HG03378 (cell line): ENCODE data around the gene UAP1L1.
"Not testable (repeated sequence)": the region's sequence is repeated elsewhere in the genome, so short reads cannot be mapped to it uniquely, and the experiment has no call there.

ENCODE experiments used
- ATAC-seq: cut with Tn5 transposase; IDR thresholded peaks from one replicate; pipeline ENCODE4 v1.9.1; 2021; ENCODE audit warnings: mild to moderate bottlenecking, moderate library complexity; ENCODE audit not compliant: unreplicated experiment

Gene UAP1L1

DNA sequence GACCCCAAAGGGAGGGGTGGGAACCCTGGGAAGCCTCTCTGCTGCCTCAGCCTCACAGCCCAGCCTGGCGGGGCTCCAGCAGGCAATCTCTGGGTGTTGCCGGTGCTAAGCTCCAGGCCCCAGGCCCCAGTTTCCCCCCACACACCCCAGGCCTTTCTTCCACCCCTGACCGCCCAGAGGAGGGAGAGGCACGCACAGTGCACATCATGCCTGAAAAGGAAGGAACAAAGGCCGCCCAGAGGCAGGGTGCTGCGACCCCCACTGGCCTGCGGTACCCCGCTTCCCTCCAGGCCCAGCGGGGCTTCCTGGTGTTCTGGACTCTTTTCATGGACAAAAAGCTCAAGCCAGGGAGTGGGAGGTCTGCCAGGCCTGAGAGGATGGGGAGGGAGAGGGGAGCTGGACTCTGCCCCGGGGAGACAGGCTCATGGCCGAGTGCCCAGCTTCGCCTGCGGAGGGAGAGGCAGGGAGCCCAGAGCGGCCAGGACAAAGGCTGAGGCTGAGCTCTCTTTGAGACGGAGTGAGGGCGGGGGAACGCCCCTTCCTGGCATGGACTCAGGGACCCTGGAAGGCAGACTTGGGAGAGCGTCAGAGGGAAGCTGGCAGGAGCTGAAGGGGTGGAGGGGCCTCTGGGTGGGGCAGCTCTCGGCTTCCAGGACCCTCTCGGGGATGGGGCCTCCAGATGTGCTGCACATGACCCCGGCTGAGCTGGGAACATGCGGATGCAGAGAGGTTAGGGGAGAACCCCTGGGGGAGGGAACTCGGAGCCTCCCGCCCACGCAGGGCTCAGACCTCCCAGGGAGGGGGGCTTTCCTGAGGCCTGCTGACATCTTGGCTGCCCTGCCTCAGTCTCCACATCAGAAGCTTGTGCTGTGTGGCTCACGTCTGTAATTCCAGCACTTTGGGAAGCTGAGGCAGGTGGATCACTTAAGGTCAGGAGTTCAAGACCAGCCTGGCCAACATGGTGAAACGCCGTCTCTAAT lies 21.6 kb upstream of the UAP1L1 start:
- no peak for ATAC-seq

DNA sequence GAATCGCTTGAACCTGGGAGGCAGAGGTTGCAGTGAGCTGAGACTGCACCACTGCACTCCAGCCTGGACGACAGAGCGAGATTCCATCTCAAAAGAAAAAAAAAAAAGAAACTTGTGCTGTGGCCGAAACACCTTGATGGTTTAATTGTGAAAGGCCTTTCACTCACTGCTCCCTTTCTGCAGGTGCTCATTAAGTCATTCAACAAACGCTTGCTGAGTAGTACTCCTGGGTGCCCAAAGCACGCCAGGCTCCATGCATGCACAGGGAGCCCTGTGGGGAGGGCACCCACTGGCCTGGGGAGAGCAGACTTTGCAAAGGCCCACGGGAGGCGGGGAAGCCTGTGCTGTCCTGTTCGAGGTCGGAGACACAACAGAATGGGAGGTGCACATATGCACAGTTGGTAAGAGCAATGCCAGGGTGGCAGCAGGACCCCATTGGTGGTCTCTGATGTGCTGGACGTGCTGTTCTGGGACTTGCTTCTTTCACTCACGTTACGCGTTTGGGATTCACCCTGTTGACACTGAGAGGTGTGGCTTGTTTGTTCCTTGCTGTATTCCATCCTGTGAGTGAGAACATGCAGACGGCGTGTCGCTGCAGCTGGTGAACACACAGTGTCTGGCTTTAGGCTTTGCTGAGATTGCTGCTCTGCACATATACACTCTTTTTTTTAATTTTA lies 20.4 kb upstream of the UAP1L1 start:
- ATAC-seq = no peak

GRCh38 chr9:137057545-137057944 lies 19.8 kb upstream of the UAP1L1 start:
- no peak for ATAC-seq

DNA sequence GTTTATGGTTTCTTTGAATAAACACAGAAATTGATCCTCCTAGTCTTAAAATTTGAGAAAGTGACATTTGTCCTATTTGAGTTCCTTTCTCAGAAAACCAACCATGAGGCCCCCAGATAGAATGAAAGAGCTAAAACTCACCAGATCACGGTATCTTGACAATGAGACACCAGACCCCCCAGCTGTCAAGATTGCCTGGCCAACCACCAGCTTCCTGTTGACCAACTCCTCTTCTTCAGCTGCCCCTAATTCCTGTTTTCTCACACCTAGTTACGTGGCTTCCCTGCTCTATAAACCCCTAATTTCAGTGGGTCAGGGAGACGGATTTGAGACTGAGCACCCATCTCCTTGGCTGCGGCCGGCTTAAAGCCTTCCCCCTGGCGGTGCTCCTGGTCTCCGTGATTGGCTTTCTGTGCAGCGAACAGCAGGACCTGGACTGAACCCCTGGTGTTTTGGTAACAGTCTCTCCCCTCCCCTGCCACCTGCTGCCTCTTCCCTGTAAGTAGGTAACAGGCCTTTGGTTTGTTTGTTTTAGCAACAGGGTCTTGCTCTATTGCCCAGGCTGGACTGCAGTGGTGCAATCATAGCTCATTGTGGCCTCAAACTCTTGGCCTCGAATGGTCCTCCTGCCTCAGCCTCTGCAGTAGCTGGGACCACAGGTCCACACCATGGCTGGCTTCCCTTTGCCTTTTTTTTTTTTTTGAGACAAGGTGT lies 18.6 kb upstream of the UAP1L1 start:
- no peak for ATAC-seq

GRCh38 chr9:137062384-137062783 lies 14.9 kb upstream of the UAP1L1 start:
- ATAC-seq = no peak

DNA sequence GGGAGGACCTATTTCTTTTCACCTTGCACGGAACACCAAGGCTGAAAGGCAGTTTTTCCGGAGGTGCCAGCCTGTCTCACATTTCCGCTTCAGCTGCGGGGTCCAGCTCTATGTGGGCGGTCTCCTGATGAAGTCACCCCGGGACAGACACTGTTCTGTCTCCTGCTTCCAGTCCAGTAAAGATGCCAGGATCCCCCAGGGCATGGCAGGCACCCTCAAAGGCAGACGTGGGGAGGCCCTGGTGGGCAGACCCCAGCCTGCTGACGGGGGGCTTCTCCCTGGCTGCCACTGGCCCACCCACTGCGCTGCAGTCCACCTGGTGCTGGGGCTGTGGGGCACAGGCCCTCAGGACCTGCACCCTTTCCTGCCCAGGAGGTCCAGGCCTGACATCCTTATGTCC lies 14.5 kb upstream of the UAP1L1 start:
- not testable (repeated sequence) for ATAC-seq

- ATAC-seq = no peak
These were observed 13.8 kb upstream of the UAP1L1 start for GRCh38 chr9:137063311-137064026.

DNA sequence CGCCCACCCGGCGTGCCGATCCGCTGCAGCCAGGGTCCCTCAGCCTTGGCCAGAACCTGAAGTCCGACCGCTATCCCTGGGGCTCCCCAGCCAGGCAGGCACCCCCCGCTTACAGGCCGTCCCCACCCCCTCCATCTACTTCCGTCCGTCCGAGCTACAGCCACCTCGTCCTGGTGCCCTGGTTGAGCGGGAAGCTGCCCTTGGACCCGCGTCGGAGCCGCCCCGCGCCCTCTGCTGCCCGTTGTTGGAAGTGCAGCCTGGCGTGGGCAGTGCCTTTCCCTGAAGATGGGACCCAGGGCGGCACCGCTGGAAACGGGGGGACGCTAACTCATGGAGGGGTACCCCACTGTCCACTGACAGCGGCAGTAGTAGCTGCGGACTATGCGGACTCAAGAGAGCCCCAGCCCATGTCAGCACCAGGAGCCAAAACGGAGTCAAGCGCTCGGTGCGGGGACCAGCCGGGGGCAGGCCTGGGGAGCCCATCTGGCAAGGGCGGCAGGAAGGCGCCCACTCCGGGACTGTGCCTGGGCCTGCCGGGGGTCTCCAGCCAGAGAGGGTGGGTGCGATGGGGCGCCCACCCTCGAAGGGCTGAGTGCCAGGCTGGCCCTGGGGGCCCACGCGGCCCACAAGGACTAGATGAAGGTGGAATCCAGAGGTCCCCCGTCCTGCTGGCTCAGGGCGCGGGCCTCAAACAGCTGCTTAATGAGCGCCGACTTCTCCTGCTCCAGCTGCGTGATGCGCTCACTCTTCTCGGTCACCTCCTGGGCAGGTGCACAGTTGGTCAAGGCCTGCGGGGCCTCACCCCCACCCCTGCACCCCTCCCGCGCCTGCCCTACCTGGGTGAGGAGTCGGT lies 13.1 kb upstream of the UAP1L1 start:
- no peak for ATAC-seq

GRCh38 chr9:137064880-137065164 lies 12.5 kb upstream of the UAP1L1 start:
- no peak for ATAC-seq

GRCh38 chr9:137065336-137065967 lies 11.9 kb upstream of the UAP1L1 start:
- ATAC-seq = no peak

DNA sequence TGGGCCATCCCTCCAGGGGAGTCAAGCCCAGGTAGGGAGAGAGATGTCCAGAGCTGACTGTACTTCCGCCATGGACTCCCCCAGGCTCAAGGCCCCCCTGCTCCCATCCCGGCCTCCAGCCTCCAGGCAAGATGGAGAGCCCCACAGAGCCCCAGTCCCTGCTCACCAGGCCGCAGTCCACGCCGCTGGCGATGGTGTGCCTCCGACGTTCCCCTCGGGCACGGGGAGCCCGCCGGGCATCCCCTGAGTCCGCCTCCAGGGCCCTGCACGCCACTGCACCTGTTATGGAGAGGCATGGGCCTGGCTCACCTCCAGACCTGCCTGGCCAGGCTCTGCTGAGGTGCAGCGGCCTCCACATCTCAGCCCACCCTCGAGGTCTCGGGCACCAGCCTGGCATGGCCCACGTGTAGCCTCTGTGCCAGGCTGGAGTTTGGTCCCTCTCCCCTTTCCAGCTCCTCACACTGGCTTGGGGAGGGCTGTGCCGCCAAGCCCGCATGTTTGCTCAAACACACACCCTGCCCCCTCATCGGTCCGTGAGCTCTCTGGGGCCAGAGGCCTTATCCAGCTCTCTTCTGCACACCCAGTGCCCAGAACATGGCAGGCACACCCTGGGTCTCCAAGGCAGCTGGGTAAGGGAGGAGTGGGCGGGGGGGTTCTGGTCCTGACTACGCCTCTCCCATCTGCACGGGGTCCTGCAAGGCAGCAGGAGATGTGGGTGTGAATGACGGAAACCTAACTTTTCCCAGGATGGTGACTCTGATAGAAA lies 11.0 kb upstream of the UAP1L1 start:
- no peak for ATAC-seq

DNA sequence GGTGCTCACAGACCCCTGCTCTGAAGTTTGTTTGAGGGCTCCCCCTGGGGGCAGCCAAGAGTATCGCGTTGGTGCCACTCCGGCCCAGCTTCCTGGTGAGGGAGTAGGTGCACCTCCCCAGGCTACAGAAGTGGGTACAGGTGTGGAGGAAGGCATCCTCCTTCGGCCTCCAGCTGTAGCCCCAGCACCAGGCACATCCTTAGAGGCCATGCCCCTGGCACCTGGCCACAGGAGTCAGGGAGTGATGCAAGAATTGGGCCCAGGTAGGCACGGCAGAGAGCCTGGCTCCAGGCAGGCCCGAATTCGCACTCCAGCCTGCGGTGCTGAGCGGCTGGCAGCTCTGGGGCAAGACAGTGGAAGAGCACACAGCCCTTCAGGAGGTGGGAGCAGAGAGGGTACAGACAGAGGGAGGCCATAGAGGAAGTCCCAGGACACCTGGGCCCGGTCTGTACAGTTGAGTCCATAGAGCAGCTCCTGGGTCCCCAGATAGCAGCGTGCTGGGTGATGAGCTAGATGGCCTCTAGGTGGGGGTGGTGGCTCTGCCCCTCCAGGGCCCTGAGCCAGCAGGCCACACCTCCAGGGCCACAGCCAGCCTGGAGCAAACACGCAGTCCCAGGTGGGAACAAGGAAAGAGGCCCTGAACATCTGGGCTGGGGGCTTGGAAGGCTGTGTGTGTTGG lies 9.3 kb upstream of the UAP1L1 start:
- ATAC-seq = no peak

DNA sequence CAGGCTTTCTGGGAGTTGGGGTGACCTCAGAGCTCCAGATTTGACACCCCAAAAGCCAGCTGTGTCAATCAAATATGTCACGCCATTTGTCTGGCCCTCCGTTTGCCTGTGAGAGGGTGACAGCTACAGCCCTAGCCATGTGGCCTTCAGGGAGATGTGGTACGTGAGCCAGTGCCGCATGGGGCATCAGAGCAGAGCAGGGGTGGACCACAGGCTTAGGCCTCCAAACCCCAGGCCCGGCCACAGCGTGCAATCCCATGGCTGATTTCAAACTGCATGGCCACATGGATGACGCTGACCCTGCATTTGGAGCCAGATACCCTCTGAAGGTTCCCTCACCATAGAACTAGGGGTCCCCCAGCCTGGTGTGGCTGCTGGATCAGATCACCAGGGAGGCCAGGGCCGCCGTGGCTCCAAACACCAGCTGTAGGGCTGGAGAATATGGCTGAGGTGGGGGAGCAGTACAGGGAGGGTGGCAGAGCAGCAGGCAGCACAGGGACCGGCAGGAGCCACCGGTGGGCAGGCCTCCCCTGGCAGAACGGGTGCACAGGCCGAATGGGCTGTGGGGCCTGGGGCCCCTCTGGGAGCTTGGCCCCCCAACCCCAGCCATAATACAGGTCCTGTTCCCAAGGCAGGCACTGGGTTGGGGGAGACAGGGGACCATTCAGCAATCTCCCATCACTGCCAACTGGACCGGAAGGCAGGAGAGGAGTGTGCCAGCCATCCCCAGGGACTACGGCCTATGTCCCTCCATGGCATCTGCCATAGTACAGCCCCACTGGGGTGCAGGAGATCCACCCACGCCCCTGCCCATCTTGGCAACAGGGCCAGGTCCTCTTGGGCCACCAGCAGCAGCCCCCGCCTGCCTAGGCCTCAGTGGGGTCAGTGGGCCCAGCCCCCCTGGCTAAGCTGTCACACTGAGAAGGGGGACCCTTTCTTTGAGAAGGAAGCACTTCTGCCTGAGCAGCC lies 8.5 kb upstream of the UAP1L1 start:
- no peak for ATAC-seq

DNA sequence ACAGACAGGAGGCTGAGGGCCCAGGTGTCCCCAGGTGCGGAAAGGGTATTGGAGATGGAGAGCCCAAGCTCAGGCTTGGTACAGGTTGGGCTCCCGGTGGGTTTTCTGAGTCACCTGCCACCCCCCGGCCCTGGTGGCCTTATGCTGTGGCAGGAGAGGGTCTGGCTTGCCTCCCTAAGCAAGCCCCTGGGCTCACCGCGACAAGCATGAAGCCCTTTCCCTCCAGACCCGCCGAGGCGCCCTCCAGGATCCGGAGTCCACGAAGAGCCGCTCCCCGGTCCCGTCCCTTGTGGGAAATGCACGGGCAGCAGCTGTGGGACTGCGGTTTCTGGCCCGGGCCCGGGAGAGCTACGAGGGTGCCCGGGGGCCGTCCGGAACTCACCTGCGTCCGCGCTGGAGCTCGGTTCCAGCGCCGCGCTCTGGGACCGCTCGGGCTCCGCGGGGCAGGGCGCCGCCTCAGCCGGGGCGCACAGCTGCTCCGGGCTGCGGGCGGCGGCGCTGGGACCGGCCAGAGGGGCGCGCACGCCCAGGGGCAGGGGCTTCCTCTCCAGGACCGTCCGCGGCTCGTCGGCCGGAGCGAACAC lies 7.7 kb upstream of the UAP1L1 start:
- no peak for ATAC-seq

- ATAC-seq = peak; percentile 54
These were observed 7.0 kb upstream of the UAP1L1 start, which contains the start of gene SAPCD2 for GRCh38 chr9:137070201-137070905. SAPCD2 (minus strand) TSS chr9:137070557; CDS start chr9:137070460, 97 bp downstream.

- ATAC-seq = no peak
These were observed 6.4 kb upstream of the UAP1L1 start for GRCh38 chr9:137070906-137071275.
